ENCODE results near the gene ANAPC4.

Gene ANAPC4

DNA sequence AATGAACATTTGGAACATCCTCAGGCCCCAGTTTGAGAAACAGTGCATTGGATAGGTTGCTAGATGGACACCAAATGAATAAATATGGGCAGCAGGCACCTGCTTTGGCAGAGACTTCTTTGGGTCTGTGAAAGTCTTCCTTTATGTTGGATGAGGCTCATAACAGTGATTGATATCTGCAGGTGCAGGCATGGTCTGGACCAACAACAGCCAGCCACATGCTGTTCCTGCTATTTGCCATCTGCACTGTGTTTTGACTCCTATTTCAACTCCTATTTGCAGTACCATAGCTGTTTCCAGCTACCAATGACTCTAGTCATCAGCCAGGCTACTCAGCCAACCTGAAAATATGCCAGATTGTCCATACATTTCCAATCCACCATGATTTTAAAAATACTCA lies 60.9 kb downstream of the ANAPC4 start:
- no peak for DNase-seq (ENCODE audit: low read depth, low spot score)

DNA sequence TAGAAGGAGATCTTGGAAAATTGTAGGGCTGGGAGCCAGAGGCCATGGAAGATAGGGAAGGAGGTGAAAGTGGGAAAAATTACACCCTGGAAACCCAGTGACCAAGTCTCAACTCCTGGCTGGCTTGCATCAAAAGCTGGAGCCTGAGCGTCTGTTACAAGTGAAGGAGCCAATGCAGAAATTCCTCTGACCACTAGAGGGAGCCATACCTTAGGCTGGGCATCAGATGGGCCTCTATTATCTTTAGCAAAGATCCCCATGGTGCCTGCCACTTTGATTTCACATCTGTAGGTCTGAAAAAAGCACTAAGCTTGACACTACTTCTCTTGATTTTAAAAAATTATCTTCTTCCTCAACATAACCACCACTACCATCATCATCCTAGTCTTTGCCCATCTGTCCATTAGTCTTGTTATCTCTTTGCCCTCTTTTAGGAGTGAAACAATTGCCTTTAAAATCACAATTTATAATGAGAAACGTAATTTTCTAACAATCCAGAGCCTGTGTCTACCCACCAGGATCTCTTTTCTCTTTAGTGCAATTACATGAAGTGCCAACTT lies 62.9 kb downstream of the ANAPC4 start:
- no peak for DNase-seq (ENCODE audit: low read depth, low spot score)

DNA sequence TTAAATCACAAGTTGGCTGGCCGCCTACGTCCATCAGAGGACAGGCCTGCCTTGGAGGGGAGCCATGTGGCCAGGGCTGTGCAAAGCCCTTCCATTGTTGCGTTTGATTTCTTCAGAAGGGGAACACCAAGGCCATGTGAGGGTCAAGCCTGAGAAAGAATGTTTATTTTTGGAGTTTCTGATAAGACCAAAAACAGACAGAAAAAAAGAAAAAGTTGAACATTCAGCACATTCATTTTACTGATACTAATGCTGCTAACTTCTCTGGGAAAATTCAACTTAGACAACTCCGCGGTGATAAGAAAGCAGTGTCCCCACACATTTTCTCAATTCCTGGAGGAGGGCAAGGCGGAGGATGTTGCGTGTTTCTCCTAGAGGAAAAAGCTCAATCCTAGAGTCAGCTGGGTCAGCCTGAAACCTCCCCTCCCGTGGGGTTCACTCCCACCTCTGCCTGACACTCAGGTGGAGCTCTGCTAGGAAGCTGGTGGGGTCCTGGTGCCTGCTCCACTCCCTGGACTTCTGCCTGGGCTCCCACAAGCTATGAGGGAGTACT lies 63.5 kb downstream of the ANAPC4 start:
- no peak for DNase-seq (ENCODE audit: low read depth, low spot score)

DNA sequence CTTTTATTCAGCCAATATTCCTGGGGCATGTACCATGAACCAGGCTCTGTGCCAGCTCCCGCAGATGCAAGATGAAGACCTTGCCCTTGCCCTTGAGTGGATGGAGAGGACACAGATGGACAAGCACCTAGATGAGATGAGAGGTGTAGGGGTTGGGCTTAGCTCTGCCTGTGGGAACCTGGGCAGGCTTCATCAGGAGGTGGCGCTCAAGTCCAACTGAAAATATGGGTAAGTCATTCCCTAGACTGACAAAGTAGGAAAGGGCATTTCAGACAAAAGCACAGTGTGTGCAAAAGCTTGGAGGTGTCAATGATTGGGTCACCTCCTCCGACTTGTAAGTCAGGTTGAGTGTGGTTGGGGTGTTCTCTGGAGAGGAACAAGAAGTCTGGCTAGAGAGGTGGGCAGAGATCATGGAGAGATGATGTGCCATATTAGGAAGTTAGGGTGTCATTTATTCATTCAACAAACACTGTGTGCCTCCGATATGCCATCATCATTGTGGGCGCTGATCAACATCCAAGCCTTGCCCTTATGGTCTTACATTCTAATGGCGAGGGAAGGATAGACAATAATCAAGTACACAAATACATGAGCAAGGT lies 64.6 kb downstream of the ANAPC4 start:
- no peak for DNase-seq (ENCODE audit: low read depth, low spot score)

DNA sequence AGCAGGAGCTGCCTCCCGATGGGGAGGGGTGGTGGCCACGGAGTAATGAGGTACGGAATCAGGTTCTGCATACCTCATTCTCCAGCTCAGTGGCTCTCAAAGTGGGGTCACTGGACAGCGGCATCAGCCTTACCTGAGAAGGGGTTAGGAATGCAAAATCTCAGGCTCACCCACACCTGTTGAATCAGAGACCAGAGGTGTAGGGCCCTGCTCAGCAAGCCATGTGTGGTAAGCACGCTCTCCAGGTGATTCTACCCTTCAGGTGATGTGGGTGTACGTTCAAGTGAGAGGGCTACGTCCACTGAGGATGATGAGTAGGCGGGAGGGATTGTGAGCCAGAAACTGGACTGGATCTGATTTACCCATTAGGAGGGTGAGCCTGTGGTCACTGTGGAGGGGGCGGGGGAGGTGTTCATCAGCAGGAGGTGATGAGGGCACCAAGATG lies 65.8 kb downstream of the ANAPC4 start:
- DNase-seq (ENCODE audit: low read depth, low spot score), result no peak

DNA sequence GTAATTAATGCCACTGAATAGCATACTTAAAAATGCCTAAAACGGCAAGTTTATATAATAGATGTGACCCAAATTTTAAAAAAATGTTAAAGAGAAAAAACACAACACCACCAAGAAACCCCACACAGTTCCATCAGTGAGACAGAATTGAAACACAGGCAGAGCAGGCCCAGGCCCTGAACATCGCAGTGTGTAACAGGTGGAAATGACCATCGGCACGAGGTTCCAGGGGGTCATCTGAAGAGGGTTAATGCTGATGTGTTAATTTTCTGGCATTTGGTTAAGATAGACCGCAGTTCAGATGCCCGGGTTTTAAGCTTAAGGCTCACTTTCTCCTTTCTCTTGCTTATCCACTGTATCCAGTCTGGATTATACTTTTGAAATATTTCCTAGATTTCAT lies 66.8 kb downstream of the ANAPC4 start:
- DNase-seq (ENCODE audit: low read depth, low spot score), result no peak

DNA sequence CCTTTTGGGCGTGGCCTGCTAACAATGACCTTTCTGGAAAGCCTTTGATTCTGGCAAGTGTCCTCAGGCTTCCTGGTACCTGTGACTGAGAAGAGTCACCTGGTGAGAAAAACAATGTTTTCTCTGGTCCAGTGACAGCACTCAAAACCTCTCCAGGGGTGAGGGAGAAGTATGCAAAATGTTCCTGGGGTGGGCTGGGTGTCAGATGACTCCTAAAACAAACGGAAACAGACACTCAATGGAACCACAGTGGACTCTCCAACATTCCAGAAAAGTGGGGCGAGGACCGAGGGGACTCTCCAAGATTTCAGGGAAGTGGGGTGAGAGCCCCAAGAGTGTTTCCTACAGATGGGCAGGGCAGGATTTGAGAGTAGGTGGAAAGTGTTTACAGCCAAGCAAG lies 69.5 kb downstream of the ANAPC4 start:
- no peak for DNase-seq (ENCODE audit: low read depth, low spot score)

DNA sequence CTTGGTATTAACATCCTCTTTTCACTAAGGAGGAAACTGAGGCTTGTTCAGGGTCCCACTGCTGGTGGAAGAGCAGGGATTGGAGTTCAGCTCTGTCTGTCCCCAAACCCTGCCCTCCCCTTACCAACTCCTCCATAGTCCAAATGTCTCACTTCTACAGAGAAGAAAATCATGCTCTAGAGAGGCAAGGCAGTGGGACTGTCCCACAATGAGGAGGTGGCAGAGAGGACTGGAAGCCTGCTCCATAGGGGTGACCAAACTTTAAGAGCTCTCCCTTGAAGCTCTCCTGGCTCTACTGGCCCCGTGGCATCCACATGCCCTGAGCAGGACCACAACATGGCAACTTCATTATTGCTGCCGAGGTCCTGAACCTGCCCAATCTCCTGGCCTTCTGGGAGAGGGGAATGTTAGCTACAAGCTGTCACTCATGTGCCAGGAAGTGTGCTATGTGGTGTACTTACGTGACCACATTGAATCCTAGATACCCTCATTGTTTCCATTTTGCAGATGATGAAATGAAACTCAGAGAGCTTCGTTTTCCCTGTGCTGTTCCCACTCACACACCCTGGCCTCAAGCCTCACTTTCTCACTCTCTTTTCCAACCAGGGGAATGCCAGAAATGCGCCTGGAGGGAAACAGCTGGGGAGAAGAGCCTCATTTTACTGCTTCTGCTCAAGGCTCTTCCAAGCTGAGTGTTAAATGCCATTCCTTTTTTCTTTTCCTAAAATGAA lies 71.5 kb downstream of the ANAPC4 start:
- DNase-seq (ENCODE audit: low read depth, low spot score), result no peak

DNA sequence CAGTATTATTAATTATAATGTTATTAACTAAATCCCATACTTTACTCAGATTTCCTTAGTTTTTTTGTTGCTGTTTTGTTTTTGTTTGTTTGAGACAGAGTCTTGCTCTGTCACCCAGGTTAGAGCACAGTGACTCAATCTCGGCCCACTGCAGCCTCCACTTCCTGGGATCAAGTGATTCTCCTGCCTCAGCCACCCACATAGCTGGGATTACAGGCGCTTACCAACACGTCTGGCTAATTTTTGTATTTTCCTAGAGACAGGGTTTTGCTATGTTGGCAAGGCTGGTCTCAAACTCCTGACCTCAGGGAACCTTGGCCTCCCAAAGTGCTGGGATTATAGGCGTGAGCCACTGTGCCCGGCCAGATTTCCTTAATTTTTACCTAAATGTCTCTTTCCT lies 72.2 kb downstream of the ANAPC4 start:
- no peak for DNase-seq (ENCODE audit: low read depth, low spot score)

DNA sequence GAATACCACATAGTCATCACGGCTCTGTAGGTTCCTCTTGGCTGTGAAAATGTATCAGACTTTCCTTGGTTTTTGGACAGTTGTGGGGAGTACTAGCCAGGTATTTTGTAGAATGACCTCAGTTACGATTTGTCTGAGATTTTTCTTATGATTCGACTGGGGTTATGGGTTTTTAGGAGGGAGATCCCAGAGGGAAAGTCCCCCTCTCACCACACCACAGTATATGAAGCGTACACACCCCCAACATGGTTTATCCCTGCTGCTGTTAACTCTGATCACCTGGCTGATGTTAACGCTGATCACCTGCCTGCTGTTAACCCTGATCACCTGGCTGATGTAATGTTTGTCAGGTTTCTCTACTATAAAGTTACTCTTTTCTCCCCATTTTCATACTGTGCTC lies 72.6 kb downstream of the ANAPC4 start:
- no peak for DNase-seq (ENCODE audit: low read depth, low spot score)

DNA sequence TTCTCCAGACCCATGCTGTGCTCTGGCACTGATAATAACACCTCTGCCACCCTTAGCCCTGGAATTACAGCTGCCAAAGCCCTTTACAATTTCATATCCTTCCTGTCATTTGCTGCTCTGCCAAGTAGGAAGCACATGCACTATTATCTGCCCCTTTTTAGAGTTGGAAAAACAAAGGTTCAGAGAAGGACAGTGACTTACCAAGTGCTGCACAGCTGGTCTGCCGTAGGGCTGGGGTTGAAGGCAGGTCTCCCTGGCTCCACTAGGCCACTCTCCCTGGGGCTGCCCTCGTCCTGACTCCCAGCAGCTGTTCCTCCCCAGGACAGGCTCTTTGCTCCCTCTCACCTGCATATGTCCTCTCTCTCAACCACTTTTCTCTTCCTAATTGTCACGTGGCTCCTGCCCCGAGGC lies 73.4 kb downstream of the ANAPC4 start:
- no peak for DNase-seq (ENCODE audit: low read depth, low spot score)

DNA sequence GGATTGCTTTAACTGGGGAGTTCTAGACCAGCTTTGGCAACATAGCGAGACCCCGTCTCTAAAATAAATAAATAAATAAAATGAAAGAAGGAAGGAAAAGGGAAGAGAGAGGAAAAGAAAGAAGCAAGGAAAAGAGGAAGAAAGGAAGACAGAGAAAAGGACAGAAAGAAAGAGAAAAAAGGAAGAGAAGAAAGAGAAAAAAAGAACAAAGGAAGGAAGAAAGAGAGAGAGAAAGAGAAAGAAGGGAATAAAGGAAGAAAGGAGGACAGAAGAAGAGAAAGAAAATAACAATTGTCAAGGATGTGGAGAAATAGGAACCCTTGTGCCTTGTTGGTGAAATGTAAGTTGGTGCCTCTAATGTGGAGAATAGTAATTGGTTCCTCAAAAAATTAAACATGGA lies 74.6 kb downstream of the ANAPC4 start:
- no peak for DNase-seq (ENCODE audit: low read depth, low spot score)

DNA sequence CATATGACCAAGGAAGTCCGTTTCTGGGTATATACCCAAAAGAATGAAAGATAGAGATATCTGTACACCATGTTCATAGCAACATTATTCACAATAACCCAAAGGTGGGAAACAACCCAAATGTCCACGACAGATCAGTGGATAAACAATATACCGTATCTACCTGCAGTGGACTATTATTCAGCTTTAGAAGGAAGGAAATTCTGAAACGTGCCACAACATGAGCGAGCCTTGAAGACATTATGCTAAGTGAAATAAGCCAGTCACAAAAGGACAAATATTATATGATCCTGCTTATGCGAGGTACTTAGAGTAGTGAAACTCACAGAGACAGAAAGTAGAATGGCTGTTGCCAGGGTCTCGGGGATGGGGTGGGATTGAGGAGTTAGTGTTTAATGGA lies 75.0 kb downstream of the ANAPC4 start:
- no peak for DNase-seq (ENCODE audit: low read depth, low spot score)

DNA sequence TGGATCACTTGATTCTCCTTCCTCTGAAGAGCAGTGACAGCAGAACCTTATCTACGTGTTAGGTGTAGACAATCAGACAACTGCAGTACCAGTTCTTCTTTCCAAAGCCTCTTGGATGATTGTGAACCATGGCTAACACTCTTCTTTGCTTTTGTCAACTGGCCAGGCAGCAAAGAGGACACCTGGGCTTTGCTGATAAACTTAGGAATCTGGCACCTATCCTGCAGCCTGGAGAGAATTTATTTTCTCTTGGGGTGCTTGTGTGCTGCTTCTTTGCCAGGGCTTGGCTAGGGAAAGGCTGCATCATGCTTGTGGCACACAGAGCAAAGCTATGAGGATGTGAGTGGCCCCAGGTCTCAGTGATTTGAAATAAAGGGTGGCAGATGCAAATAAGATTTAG lies 77.4 kb downstream of the ANAPC4 start:
- DNase-seq (ENCODE audit: low read depth, low spot score), result no peak

DNA sequence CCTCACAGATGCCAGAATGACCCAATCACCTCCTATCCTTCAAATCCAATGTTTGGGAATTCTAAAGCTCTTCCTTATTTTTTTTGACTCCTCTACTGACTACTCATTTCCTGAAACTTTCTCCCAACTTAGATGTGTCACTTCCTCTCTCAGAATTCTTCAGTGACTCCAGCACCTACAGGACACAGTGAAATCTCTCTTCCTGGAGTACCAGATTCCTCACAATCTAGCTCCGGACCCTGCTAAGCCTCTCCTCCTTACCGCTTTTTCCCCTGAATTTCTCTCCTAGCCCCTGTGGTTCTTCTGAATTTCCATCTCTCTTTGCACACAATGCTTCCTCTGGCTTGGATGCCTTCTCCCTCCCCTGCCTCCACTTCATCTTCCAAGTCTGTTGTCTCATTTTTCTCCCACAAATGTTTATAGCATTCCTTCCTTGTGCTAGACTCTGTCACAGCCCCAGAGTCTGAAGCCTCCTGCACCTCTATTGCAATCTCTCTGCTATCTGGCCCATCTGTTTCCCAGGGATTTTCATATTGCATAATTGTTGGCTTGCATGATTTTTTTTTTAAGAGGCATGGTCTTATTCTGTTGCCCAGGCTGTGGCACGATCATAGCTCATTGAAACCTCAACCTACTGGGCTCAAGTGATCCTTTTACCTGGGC lies 80.1 kb downstream of the ANAPC4 start:
- no peak for DNase-seq (ENCODE audit: low read depth, low spot score)

DNA sequence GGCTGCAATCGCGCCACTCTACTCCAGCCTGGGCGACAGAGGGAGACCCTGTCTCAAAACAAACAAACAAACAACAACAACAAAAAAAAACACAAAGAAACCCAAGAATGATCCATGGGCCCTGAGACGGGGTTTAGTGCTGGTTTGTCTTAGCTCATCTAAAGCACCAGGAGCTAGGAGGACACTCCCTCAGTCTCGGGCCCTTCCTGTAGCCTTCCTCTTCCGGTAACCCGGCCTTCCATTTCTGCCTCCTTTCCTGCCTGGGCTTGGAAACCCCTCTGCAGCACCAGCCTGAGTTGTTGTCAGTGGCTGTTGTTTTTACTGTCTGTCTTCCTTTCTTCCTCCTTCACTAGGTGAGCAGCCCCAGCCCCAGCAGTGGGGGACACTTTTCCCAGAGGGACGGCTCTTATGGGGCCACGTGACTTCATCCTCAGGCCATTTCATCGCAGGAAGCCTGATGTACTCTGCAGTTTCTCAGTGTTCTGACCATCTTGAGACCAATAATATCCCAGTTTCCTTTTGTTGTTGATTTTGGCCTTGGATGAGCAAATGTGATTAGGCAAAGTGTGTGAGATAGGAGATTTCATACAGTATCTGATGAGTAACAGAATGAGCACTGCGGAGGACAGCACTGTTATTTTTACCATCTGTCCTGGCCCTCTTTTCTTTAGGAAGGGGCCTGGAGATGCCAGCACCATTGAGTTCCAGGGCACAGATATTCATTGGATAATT lies 90.1 kb downstream of the ANAPC4 start:
- DNase-seq (ENCODE audit: low read depth, low spot score), result no peak

DNA sequence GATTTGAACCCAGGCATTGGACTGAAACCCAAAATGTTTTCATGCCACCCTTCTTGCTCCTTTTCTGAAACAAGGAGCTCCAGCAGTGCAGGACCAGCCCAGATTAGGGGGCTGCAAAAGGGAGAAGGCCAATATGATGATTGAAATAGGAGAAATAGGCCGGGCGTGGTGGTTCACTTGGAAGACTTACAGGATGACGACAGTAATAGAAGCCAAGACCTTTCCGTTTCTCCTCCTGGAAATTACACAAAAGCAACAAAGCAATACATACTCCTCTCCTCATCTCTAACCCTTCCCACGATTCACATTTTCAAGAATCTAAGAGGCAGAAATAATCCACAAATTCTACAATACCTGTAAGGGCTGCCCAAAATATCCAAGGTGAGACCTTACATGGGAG lies 90.8 kb downstream of the ANAPC4 start:
- no peak for DNase-seq (ENCODE audit: low read depth, low spot score)

All from activated naive CD8-positive, alpha-beta T cell treated with anti-CD3 and anti-CD28 coated beads, Interleukin-2, amount 50 U/mL, for 16 hours (primary cell).